GM13976 (cell line): ENCODE data around the gene IPO7.

Source experiments
- DNase-seq: peaks from one replicate; pipeline ENCODE4 v3.0.0; 2012; ENCODE audit warnings: low spot score
- CTCF ChIP-seq: IDR thresholded peaks from 2 replicates; pipeline ENCODE4 v1.5.1; 2012; ENCODE audit warnings: borderline replicate concordance, mild to moderate bottlenecking; ENCODE audit not compliant: insufficient read depth; ENCODE audit errors: extremely low read depth, missing control alignments, control extremely low read depth
- in situ Hi-C: fragments of 300-500 bp; cut with MboI; formaldehyde crosslinking; loops from one replicate; pipeline ENCODE4 v1.12.0; 2022; ENCODE audit warnings: low sequenced_read_pairs, mixed read lengths, inconsistent platforms; ENCODE audit not compliant: unreplicated experiment

IPO7 gene

GRCh38 chr11:9385327-9385899 lies 961 bp downstream of the IPO7 start:
- in situ Hi-C loops: no loop called here

GRCh38 chr11:9386086-9386485 lies 1.6 kb downstream of the IPO7 start:
- no peak for DNase-seq
- in situ Hi-C loops: no loop called here
- no peak for TF ChIP-seq CTCF

More at GRCh38 chr11:9385327-9385899, 961 bp downstream of the IPO7 start:
- no peak for TF ChIP-seq CTCF
- peak; percentile 42 for DNase-seq

DNA sequence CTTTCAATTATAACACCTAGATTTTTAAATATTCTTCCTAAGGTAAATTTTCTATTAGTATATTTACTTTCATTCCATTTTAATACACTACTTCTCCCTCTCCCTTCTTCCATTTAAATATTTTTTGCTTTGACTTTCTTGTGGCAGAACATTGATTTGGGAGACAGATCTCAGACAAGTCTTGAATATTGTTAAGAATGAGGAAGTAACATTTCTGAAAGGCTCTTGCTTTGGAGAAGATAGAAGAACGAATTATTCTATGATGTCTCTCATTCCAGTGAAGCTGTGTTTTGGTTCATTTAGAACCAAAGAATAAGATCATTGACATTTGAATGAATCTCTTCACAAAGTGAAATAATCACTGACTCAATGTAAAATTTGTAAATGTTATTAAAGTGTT lies 2.4 kb downstream of the IPO7 start:
- no peak for TF ChIP-seq CTCF
- no peak for DNase-seq
- in situ Hi-C loops: no loop called here

DNA sequence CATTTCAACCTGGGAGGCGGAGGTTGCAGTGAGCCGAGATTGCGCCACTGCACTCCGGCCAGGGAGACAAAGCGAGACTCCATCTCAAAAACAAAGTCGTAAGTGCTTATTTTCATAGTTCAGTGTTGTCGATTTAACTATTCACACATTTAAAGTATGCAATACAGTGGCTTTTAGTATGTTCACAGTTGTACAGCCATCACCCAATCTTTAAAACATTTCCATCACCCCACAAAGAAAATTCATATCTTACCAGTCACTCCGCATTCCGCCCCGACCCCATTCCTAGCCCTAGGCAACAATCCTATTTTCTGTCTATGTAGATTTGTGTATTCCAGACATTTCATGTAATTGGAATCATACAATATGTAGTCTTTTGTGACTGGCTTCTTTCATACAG lies 11.9 kb downstream of the IPO7 start:
- in situ Hi-C loops: no loop called here
- TF ChIP-seq CTCF: no peak
- DNase-seq: no peak

GRCh38 chr11:9396752-9397151 lies 12.3 kb downstream of the IPO7 start:
- peak; percentile 63 for DNase-seq
- in situ Hi-C loops: no loop called here
- no peak for TF ChIP-seq CTCF

- in situ Hi-C loops: no loop called here
- no peak for DNase-seq
- no peak for TF ChIP-seq CTCF
Observed at GRCh38 chr11:9397746-9398680, 13.6 kb downstream of the IPO7 start.
